HUES64 (cell line): ENCODE measurements around the gene LGR4.
A peak's percentile ranks its signal among the peaks of the same experiment; 100 is the strongest.

Experiments used
- H3K27ac ChIP-seq: 2 replicates; pipeline ENCODE4 v1.7.0; 2013; ENCODE audit warnings: low read depth, low read length, inconsistent platforms
- H3K27me3 ChIP-seq: 2 replicates; pipeline ENCODE4 v1.6.1; 2013; ENCODE audit warnings: mild to moderate bottlenecking, low read length; ENCODE audit not compliant: insufficient read depth
- H3K36me3 ChIP-seq: 2 replicates; pipeline ENCODE4 v1.6.1; 2013; ENCODE audit warnings: mild to moderate bottlenecking, low read length; ENCODE audit not compliant: insufficient read depth
- H3K4me1 ChIP-seq: 2 replicates; pipeline ENCODE4 v1.6.1; 2013; ENCODE audit warnings: mild to moderate bottlenecking, low read length, moderate library complexity; ENCODE audit not compliant: insufficient read depth
- H3K4me3 ChIP-seq: 2 replicates; pipeline ENCODE4 v1.5.1; 2013; ENCODE audit warnings: mild to moderate bottlenecking, low read length, moderate library complexity
- H3K9ac ChIP-seq: 2 replicates; pipeline ENCODE4 v1.6.1; 2013; ENCODE audit warnings: mild to moderate bottlenecking, low read depth, low read length
- H3K9me3 ChIP-seq: 2 replicates; pipeline ENCODE4 v1.6.1; 2013; ENCODE audit warnings: low read depth, low read length; ENCODE audit not compliant: insufficient read depth
- WGBS: fragments of 150-250, 120-280 bp; methylation state at CpG from one replicate; pipeline ENCODE4 v1.1.7; 2013; ENCODE audit warnings: missing lambda C conversion rate; 5-methylcytosine and 5-hydroxymethylcytosine counted together

LGR4 gene

DNA sequence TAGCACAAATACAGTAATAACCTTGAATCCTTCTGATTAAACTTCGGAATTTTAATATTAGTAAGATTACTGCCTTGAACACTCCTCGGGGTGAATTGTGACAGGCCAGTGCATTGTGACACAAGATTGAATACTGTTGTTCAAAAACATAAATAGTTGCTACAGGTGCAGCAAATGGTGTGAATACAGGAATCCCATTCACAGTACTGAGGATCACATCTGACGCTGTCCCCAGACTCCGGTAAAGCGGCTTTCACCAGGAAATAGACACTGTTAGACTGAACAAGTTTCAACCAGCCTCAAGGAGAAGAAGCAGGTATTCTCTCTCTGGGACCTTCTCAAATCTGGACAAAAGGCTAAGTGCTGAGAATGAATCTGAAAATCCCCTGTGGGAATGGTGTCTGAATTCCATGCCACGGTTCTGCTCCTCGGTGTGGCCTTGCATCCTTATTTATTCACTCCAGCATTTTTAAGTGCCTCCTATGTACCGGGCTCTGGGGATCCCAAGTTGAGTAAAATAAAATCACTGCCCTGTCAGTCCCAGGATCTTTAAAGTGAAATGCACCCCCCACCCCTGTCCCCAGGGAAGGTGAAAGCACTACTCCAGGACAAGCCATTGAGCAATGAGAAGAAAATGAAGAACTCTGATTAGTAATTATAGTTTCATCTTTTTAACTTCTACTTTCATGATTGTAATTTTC lies 3.4 kb downstream of the LGR4 start:
- no peak overlapping the region for H3K9ac ChIP-seq
- H3K4me3 ChIP-seq: peak overlapping the region; percentile 95
- no peaks in the 10 kb centered on the region for H3K9me3 ChIP-seq
- 0 out of 2 replicates have a peak overlapping the region, but pooled peaks have one; percentile 6 for H3K27ac ChIP-seq
- no peaks in the 10 kb centered on the region for H3K36me3 ChIP-seq
- 72% methylated on average over 8 of the region's 8 CpGs for WGBS
- peaks cover 59% of the 10 kb centered on the region for H3K4me1 ChIP-seq
- no peaks in the 10 kb centered on the region for H3K27me3 ChIP-seq

GRCh38 chr11:27468209-27468994 lies 4.2 kb downstream of the LGR4 start:
- Histone ChIP-seq H3K27ac (0 out of 2 replicates have a peak overlapping the region, but pooled peaks have one; percentile 6), H3K9me3 (no peaks in the 10 kb centered on the region), H3K4me3 (peak overlapping the region; percentile 95), H3K36me3 (no peaks in the 10 kb centered on the region), H3K27me3 (no peaks in the 10 kb centered on the region), H3K4me1 (peaks cover 62% of the 10 kb centered on the region), H3K9ac (no peak overlapping the region)
- WGBS: 75% methylated on average over 5 of the region's 5 CpGs

DNA sequence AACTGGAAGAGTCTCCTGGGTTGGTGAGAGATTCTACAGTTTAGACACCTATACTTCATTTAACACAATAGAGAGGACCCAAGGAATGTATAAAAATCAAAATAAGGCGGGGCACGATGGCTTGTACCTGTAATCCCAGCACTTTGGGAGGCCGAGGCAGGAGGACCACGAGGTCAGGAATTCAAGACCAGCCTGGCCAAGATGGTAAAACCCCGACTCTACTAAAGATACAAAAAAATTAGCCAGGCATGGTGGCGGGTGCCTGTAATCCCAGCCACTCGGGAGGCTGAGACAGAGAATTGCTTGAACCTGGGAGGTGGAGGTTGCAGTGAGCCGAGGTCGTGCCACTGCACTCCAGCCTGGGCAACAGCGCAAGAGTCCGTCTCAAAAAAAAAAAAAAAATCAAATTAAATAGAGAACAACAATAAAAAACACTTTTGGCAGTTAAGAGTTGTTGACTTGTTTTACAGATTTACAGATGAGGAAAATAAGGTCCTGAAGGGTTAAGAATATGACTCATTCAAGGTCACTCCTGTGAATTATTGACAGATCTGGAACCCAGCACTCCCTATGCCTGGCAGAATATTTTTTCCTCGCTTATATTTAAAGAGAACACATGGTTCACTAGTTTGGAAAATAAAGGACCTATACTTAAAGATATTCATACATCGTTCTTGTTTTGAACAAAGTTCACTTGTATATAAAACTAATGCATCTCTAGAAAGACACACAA lies 5.2 kb downstream of the LGR4 start:
- WGBS: 96% methylated on average over 8 of the region's 13 CpGs
- no peak overlapping the region for H3K4me3 ChIP-seq
- H3K9ac ChIP-seq: no peak overlapping the region
- 0 out of 2 replicates have a peak, but pooled peaks cover 3% of the 10 kb centered on the region for H3K36me3 ChIP-seq
- no peak overlapping the region for H3K27ac ChIP-seq
- H3K27me3 ChIP-seq: no peaks in the 10 kb centered on the region
- no peaks in the 10 kb centered on the region for H3K9me3 ChIP-seq
- H3K4me1 ChIP-seq: peaks cover 61% of the 10 kb centered on the region

GRCh38 chr11:27466363-27466762 lies 6.2 kb downstream of the LGR4 start:
- Histone ChIP-seq H3K27me3 (no peaks in the 10 kb centered on the region), H3K4me3 (no peak overlapping the region), H3K36me3 (0 out of 2 replicates have a peak, but pooled peaks cover 3% of the 10 kb centered on the region), H3K9me3 (no peaks in the 10 kb centered on the region), H3K27ac (no peak overlapping the region), H3K9ac (no peak overlapping the region), H3K4me1 (peaks cover 70% of the 10 kb centered on the region)
- WGBS: 100% methylated on average over 1 of the region's 1 CpG

DNA sequence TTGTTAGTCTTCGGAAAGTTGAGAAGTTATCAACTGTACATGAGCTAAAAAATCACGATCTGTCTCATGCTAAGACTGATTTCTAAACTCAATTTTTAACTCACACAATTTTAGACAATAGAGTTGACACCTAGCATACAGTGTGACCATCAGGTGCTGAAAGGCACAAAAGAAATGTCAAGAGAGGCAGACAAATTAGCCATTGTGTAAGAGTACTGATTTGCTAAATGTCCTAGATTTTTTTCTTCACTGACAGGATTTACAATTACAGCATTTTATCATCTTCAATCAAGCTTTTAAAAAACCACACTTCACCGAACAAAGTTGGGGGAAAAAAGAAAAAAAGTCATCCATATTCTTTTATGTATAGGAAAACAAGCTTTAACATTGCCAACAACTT lies 7.0 kb downstream of the LGR4 start:
- WGBS: 86% methylated on average over 2 of the region's 3 CpGs
- no peaks in the 10 kb centered on the region for H3K27me3 ChIP-seq
- no peaks in the 10 kb centered on the region for H3K9me3 ChIP-seq
- H3K4me3 ChIP-seq: no peak overlapping the region
- no peak overlapping the region for H3K27ac ChIP-seq
- 0 out of 2 replicates have a peak overlapping the region, but pooled peaks have one; percentile 1 for H3K9ac ChIP-seq
- peaks cover 77% of the 10 kb centered on the region for H3K4me1 ChIP-seq
- H3K36me3 ChIP-seq: 0 out of 2 replicates have a peak, but pooled peaks cover 3% of the 10 kb centered on the region

- 0 out of 2 replicates have a peak, but pooled peaks cover 3% of the 10 kb centered on the region for H3K36me3 ChIP-seq
- H3K9ac ChIP-seq: no peak overlapping the region
- WGBS: 59% methylated on average over 1 of the region's 2 CpGs
- H3K27ac ChIP-seq: peak overlapping the region; percentile 47
- H3K4me1 ChIP-seq: peaks cover 78% of the 10 kb centered on the region
- no peaks in the 10 kb centered on the region for H3K27me3 ChIP-seq
- no peak overlapping the region for H3K4me3 ChIP-seq
- no peaks in the 10 kb centered on the region for H3K9me3 ChIP-seq
These were observed 7.7 kb downstream of the LGR4 start for GRCh38 chr11:27464909-27465308.

GRCh38 chr11:27464289-27464696 lies 8.3 kb downstream of the LGR4 start:
- no peaks in the 10 kb centered on the region for H3K9me3 ChIP-seq
- H3K36me3 ChIP-seq: 0 out of 2 replicates have a peak, but pooled peaks cover 3% of the 10 kb centered on the region
- H3K27ac ChIP-seq: peak overlapping the region; percentile 47
- H3K27me3 ChIP-seq: no peaks in the 10 kb centered on the region
- no peak overlapping the region for H3K4me3 ChIP-seq
- H3K4me1 ChIP-seq: peaks cover 73% of the 10 kb centered on the region
- H3K9ac ChIP-seq: no peak overlapping the region
- WGBS: 73% methylated on average over 2 of the region's 2 CpGs

DNA sequence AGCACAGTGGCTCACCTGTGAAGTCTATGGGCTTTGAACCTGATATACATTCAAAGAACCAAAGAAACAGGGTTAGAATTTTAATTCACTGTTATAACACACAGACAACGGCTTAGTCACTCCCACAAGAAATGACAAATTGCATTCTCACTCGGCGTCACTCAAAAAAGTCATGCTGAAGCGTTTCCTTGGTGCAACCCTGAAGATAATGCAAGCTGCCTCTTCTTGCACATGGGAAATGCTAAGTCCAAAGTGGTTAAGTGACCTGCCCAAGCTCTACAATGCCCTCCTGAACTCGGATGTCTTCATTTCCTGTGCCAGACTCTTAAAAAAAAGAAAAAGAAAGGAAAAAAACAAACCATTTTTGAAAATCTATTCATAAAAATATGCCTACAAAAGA lies 10.0 kb downstream of the LGR4 start:
- Histone ChIP-seq H3K9ac (no peak overlapping the region), H3K36me3 (0 out of 2 replicates have a peak, but pooled peaks cover 3% of the 10 kb centered on the region), H3K9me3 (no peaks in the 10 kb centered on the region), H3K27me3 (no peaks in the 10 kb centered on the region), H3K4me1 (peaks cover 62% of the 10 kb centered on the region), H3K27ac (no peak overlapping the region), H3K4me3 (no peak overlapping the region)
- WGBS: 91% methylated on average over 5 of the region's 5 CpGs

- Histone ChIP-seq H3K36me3 (0 out of 2 replicates have a peak, but pooled peaks cover 3% of the 10 kb centered on the region), H3K4me1 (peaks cover 71% of the 10 kb centered on the region), H3K9me3 (no peaks in the 10 kb centered on the region), H3K27me3 (no peaks in the 10 kb centered on the region), H3K4me3 (no peak overlapping the region), H3K9ac (no peak overlapping the region), H3K27ac (peak overlapping the region; percentile 13; the same call in 1 of the 2 replicates)
- 69% methylated on average over 5 of the region's 5 CpGs for WGBS
These were observed 12.2 kb downstream of the LGR4 start for GRCh38 chr11:27460158-27460978.

DNA sequence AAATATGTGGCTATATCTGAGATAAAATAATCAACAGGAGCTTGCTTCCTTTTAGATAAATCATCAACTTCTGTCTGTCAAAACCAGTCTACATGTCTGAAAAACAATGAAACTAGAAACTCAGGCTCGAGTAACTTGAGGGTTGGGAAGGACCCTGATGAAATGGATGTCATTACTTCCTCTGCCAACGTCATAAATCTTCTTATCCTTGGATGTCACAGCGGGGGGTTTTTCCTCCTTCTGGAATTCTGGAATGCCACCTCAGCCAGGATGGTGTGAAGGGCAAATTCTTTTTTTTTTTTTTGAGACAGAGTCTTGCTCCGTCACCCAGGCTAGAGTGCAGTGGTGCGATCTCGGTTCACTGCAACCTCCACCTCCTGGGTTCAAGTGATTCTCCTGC lies 13.4 kb downstream of the LGR4 start:
- 92% methylated on average over 6 of the region's 6 CpGs for WGBS
- Histone ChIP-seq H3K9me3 (no peaks in the 10 kb centered on the region), H3K27ac (no peak overlapping the region), H3K4me1 (peaks cover 61% of the 10 kb centered on the region), H3K36me3 (0 out of 2 replicates have a peak, but pooled peaks cover 3% of the 10 kb centered on the region), H3K4me3 (no peak overlapping the region), H3K27me3 (no peaks in the 10 kb centered on the region), H3K9ac (no peak overlapping the region)
